ENCODE measurements around the gene RFC4.

- TF ChIP-seq, protein P1, sequence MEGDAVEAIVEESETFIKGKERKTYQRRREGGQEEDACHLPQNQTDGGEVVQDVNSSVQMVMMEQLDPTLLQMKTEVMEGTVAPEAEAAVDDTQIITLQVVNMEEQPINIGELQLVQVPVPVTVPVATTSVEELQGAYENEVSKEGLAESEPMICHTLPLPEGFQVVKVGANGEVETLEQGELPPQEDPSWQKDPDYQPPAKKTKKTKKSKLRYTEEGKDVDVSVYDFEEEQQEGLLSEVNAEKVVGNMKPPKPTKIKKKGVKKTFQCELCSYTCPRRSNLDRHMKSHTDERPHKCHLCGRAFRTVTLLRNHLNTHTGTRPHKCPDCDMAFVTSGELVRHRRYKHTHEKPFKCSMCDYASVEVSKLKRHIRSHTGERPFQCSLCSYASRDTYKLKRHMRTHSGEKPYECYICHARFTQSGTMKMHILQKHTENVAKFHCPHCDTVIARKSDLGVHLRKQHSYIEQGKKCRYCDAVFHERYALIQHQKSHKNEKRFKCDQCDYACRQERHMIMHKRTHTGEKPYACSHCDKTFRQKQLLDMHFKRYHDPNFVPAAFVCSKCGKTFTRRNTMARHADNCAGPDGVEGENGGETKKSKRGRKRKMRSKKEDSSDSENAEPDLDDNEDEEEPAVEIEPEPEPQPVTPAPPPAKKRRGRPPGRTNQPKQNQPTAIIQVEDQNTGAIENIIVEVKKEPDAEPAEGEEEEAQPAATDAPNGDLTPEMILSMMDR (IDR thresholded peaks at IDR 0.05), result no peak
- no peak for TF ChIP-seq POLR2A (IDR thresholded peaks at IDR 0.05; ENCODE audit: low read depth)
Measured at GRCh38 chr3:186772701-186773417, 33.4 kb downstream of the RFC4 start.

All from esophagus muscularis mucosa (tissue), 3 donors.